Fibroblast of the conjunctiva (primary cell): ENCODE results near the gene PILRA.
"Not testable (repeated sequence)": the region's sequence is repeated elsewhere in the genome, so short reads cannot be mapped to it uniquely, and the experiment has no call there.

Experiments used
- DNase-seq: peaks from one replicate; pipeline ENCODE4 v3.0.0-alpha.2; 2010; ENCODE audit warnings: low read depth

The PILRA gene

GRCh38 chr7:100380196-100380595 lies 6.9 kb downstream of the PILRA start:
- DNase-seq, result no peak

- not testable (repeated sequence) for DNase-seq
Observed at GRCh38 chr7:100381531-100382233, 8.4 kb downstream of the PILRA start.

GRCh38 chr7:100382234-100382853 lies 9.1 kb downstream of the PILRA start:
- not testable (repeated sequence) for DNase-seq

- DNase-seq, result no peak
Observed at GRCh38 chr7:100384628-100385294, 11.5 kb downstream of the PILRA start.

GRCh38 chr7:100386940-100387339 lies 13.7 kb downstream of the PILRA start:
- no peak for DNase-seq

GRCh38 chr7:100387695-100388094 lies 14.4 kb downstream of the PILRA start:
- DNase-seq, result no peak

- DNase-seq, result no peak
Observed at GRCh38 chr7:100389437-100390088, 16.3 kb downstream of the PILRA start.

GRCh38 chr7:100390286-100391009 lies 17.2 kb downstream of the PILRA start:
- DNase-seq, result no peak

GRCh38 chr7:100393233-100393905 lies 20.1 kb downstream of the PILRA start:
- no peak for DNase-seq

GRCh38 chr7:100394077-100394476 lies 20.8 kb downstream of the PILRA start:
- no peak for DNase-seq

- no peak for DNase-seq
Observed at GRCh38 chr7:100396421-100396982, 23.2 kb downstream of the PILRA start.

- no peak for DNase-seq
Observed at GRCh38 chr7:100397315-100398081, 24.2 kb downstream of the PILRA start.

GRCh38 chr7:100398239-100398638 lies 25.0 kb downstream of the PILRA start:
- DNase-seq, result no peak

- no peak for DNase-seq
Observed at GRCh38 chr7:100400041-100400440, 26.8 kb downstream of the PILRA start.

- no peak for DNase-seq
Observed at GRCh38 chr7:100400656-100401055, 27.4 kb downstream of the PILRA start.

GRCh38 chr7:100401811-100402210 lies 28.5 kb downstream of the PILRA start:
- no peak for DNase-seq

GRCh38 chr7:100402241-100402640 lies 29.0 kb downstream of the PILRA start:
- DNase-seq, result no peak

GRCh38 chr7:100406767-100407166 lies 33.5 kb downstream of the PILRA start:
- no peak for DNase-seq

- peak; percentile 56 for DNase-seq
Observed at GRCh38 chr7:100407285-100408180, 34.2 kb downstream of the PILRA start.
